Measurements from ENCODE around the gene COPB2. TPM values are rescaled to one million over a fixed set of nuclear protein-coding genes. Genes with fewer than 3 reads are reported as not detected.
"Not testable (repeated sequence)": the region's sequence is repeated elsewhere in the genome, so short reads cannot be mapped to it uniquely, and the experiment has no call there.

Gene COPB2
- total and polyA plus RNA-seq, 2 donors (not counting 1 experiment from before 2014, with no cell fraction given): 15.9 to 75.4 TPM

- Histone ChIP-seq H3K27me3 (replicated peaks in 1 of 4; ENCODE audit: control extremely low read depth in 1 of 4, control insufficient read depth in 3 of 4, insufficient read depth in 4 of 4, low read length in 3 of 4) (no peaks in the 10 kb centered on the region), H3K4me1 (ENCODE audit: control insufficient read depth in 2 of 2, insufficient read depth in 2 of 2, low read length in 2 of 2) (no peaks in the 10 kb centered on the region), H3K9ac (ENCODE audit: low read length) (no peak overlapping the region), H3K36me3 (replicated peaks in 1 of 2; ENCODE audit: control extremely low read depth in 1 of 2, control insufficient read depth in 1 of 2, extremely low read depth in 1 of 2, insufficient read depth in 2 of 2, low read length in 1 of 2) (peaks cover 0 to 1% of the 10 kb centered on the region in 2 experiments), H3K4me3 (ENCODE audit: control extremely low read depth in 1 of 5, extremely low read depth in 1 of 5, insufficient read depth in 1 of 5, low read depth in 2 of 5, low read length in 4 of 5) (no peak overlapping the region), H3K27ac (ENCODE audit: low read length in 2 of 2) (no peak overlapping the region), H3K9me3 (ENCODE audit: control extremely low read depth in 1 of 3, control insufficient read depth in 2 of 3, insufficient read depth in 1 of 3, low read length in 2 of 3) (peaks cover 6 to 28% (median 18%) of the 10 kb centered on the region in 3 donors), H4K20me1 (ENCODE audit: control insufficient read depth, insufficient read depth, low read length, poor library complexity, severe bottlenecking) (no peaks in the 10 kb centered on the region), H3K4me2 (replicated peaks; ENCODE audit: low read depth, low read length, poor library complexity, severe bottlenecking) (no peak overlapping the region), H3K79me2 (ENCODE audit: control insufficient read depth, insufficient read depth, low read length) (no peaks in the 10 kb centered on the region), H2AFZ (ENCODE audit: insufficient read depth, low read depth, low read length, poor library complexity, severe bottlenecking) (no peak overlapping the region)
- DNase-seq: no peak
- intact Hi-C loops (cut with micrococcal nuclease): no loop called here
- no peak for TF ChIP-seq EZH2 (IDR thresholded peaks at IDR 0.05; ENCODE audit: borderline replicate concordance, insufficient read depth, low read depth, low read length, poor library complexity, severe bottlenecking)
- no peak for TF ChIP-seq CTCF (IDR thresholded peaks at IDR 0.05)
- CTCF ChIA-PET: interaction anchor here (1.2 kb wide), 1 partner anchor 12 kb away, joined by 3 read pairs; no protein-coding TSS in a partner anchor
- POLR2A ChIA-PET: no interaction called here
- no CpG with 5 or more reads among the region's 1 CpG for WGBS (ENCODE audit: insufficient coverage)
- Mint-ChIP-seq H3K27ac (no peak overlapping the region), H3K4me3 (no peak overlapping the region), H3K27me3 (no peaks in the 10 kb centered on the region), H3K9me3 (ENCODE audit: insufficient read depth) (peaks cover 34% of the 10 kb centered on the region), H3K4me1 (no peaks in the 10 kb centered on the region)
- no peak for ATAC-seq (ENCODE audit: low read depth)
Measured at GRCh38 chr3:139416275-139416674, 26.8 kb upstream of the COPB2 start.

- Histone ChIP-seq H3K9ac (ENCODE audit: low read length) (no peak overlapping the region), H3K27me3 (replicated peaks in 1 of 4; ENCODE audit: control extremely low read depth in 1 of 4, control insufficient read depth in 3 of 4, insufficient read depth in 4 of 4, low read length in 3 of 4) (no peaks in the 10 kb centered on the region), H4K20me1 (ENCODE audit: control insufficient read depth, insufficient read depth, low read length, poor library complexity, severe bottlenecking) (no peaks in the 10 kb centered on the region), H3K27ac (ENCODE audit: low read length in 2 of 2) (no peak overlapping the region), H3K9me3 (ENCODE audit: control extremely low read depth in 1 of 3, control insufficient read depth in 2 of 3, insufficient read depth in 1 of 3, low read length in 2 of 3) (peaks cover 6 to 32% (median 18%) of the 10 kb centered on the region in 3 donors), H3K4me3 (ENCODE audit: control extremely low read depth in 1 of 5, extremely low read depth in 1 of 5, insufficient read depth in 1 of 5, low read depth in 2 of 5, low read length in 4 of 5) (no peak overlapping the region), H3K36me3 (replicated peaks in 1 of 2; ENCODE audit: control extremely low read depth in 1 of 2, control insufficient read depth in 1 of 2, extremely low read depth in 1 of 2, insufficient read depth in 2 of 2, low read length in 1 of 2) (no peaks in the 10 kb centered on the region), H2AFZ (ENCODE audit: insufficient read depth, low read depth, low read length, poor library complexity, severe bottlenecking) (no peak overlapping the region), H3K79me2 (ENCODE audit: control insufficient read depth, insufficient read depth, low read length) (no peaks in the 10 kb centered on the region), H3K4me2 (replicated peaks; ENCODE audit: low read depth, low read length, poor library complexity, severe bottlenecking) (no peak overlapping the region), H3K4me1 (ENCODE audit: control insufficient read depth in 2 of 2, insufficient read depth in 2 of 2, low read length in 2 of 2) (no peaks in the 10 kb centered on the region)
- CTCF ChIA-PET: no interaction called here
- Mint-ChIP-seq H3K27me3 (no peaks in the 10 kb centered on the region), H3K4me1 (no peaks in the 10 kb centered on the region), H3K4me3 (no peak overlapping the region), H3K9me3 (ENCODE audit: insufficient read depth) (peaks cover 34% of the 10 kb centered on the region), H3K27ac (no peak overlapping the region)
- intact Hi-C loops (cut with micrococcal nuclease): no loop called here
- TF ChIP-seq EZH2 (IDR thresholded peaks at IDR 0.05; ENCODE audit: borderline replicate concordance, insufficient read depth, low read depth, low read length, poor library complexity, severe bottlenecking) (no peak), CTCF (IDR thresholded peaks at IDR 0.05) (no peak)
- no peak for DNase-seq
- no peak for ATAC-seq (ENCODE audit: low read depth)
- WGBS (ENCODE audit: insufficient coverage): 84% methylated on average over 2 of the region's 2 CpGs
- POLR2A ChIA-PET: no interaction called here
Measured at GRCh38 chr3:139414608-139415224, 25.3 kb upstream of the COPB2 start.

- H3K9me3 ChIP-seq (ENCODE audit: control extremely low read depth in 1 of 3, control insufficient read depth in 2 of 3, insufficient read depth in 1 of 3, low read length in 2 of 3): peaks cover 6 to 32% (median 13%) of the 10 kb centered on the region in 3 donors
- H3K27me3 ChIP-seq (replicated peaks in 1 of 4; ENCODE audit: control extremely low read depth in 1 of 4, control insufficient read depth in 3 of 4, insufficient read depth in 4 of 4, low read length in 3 of 4); H3K27ac Mint-ChIP-seq; H3K4me1 Mint-ChIP-seq; DNase-seq; H3K4me1 ChIP-seq (ENCODE audit: control insufficient read depth in 2 of 2, insufficient read depth in 2 of 2, low read length in 2 of 2); H3K27ac ChIP-seq (ENCODE audit: low read length in 2 of 2); H3K9ac ChIP-seq (ENCODE audit: low read length); ATAC-seq (ENCODE audit: low read depth); intact Hi-C loops (cut with micrococcal nuclease); POLR2A ChIA-PET; CTCF ChIA-PET; H3K27me3 Mint-ChIP-seq; H3K4me2 ChIP-seq (replicated peaks; ENCODE audit: low read depth, low read length, poor library complexity, severe bottlenecking); H3K4me3 ChIP-seq (ENCODE audit: control extremely low read depth in 1 of 5, extremely low read depth in 1 of 5, insufficient read depth in 1 of 5, low read depth in 2 of 5, low read length in 4 of 5); H2AFZ ChIP-seq (ENCODE audit: insufficient read depth, low read depth, low read length, poor library complexity, severe bottlenecking); H3K36me3 ChIP-seq (replicated peaks in 1 of 2; ENCODE audit: control extremely low read depth in 1 of 2, control insufficient read depth in 1 of 2, extremely low read depth in 1 of 2, insufficient read depth in 2 of 2, low read length in 1 of 2); H4K20me1 ChIP-seq (ENCODE audit: control insufficient read depth, insufficient read depth, low read length, poor library complexity, severe bottlenecking); H3K4me3 Mint-ChIP-seq; H3K79me2 ChIP-seq (ENCODE audit: control insufficient read depth, insufficient read depth, low read length): not testable (repeated sequence)
- H3K9me3 Mint-ChIP-seq (ENCODE audit: insufficient read depth): peaks cover 39% of the 10 kb centered on the region
Measured at GRCh38 chr3:139412891-139413290, 23.4 kb upstream of the COPB2 start.

Measured in B cell (primary cell).